NCI-H774 (cell line): ENCODE results near the gene PAXX.

Experiments used
- DNase-seq: peaks from one replicate; lab custom pipeline; 2025; lab: John Stamatoyannopoulos, UW

PAXX gene

GRCh38 chr9:136953771-136954269 is 38.4 kb upstream of the PAXX start:
- DNase-seq, result no peak

- no peak for DNase-seq
Measured at GRCh38 chr9:136954270-136955083, 37.7 kb upstream of the PAXX start.

GRCh38 chr9:136955202-136955942 is 36.9 kb upstream of the PAXX start:
- no peak for DNase-seq

- DNase-seq, result no peak
Measured at GRCh38 chr9:136955943-136956335, 36.3 kb upstream of the PAXX start.

- DNase-seq, result no peak
Measured at GRCh38 chr9:136956604-136957003, 35.6 kb upstream of the PAXX start.

- DNase-seq, result no peak
Measured at GRCh38 chr9:136957461-136957860, 34.8 kb upstream of the PAXX start.

- DNase-seq, result no peak
Measured at GRCh38 chr9:136957901-136958300, 34.3 kb upstream of the PAXX start.

- DNase-seq, result no peak
Measured at GRCh38 chr9:136958473-136958872, 33.7 kb upstream of the PAXX start.

- no peak for DNase-seq
Measured at GRCh38 chr9:136958898-136959850, 33.0 kb upstream of the PAXX start.

- no peak for DNase-seq
Measured at GRCh38 chr9:136960212-136960937, 31.8 kb upstream of the PAXX start.

- DNase-seq, result no peak
Measured at GRCh38 chr9:136960938-136961275, 31.3 kb upstream of the PAXX start.

- DNase-seq, result no peak
Measured at GRCh38 chr9:136961279-136962065, 30.8 kb upstream of the PAXX start.

GRCh38 chr9:136962163-136962562 is 30.1 kb upstream of the PAXX start:
- DNase-seq, result no peak

- DNase-seq, result no peak
Measured at GRCh38 chr9:136962701-136963248, 29.4 kb upstream of the PAXX start.

- no peak for DNase-seq
Measured at GRCh38 chr9:136963341-136963740, 28.9 kb upstream of the PAXX start.

GRCh38 chr9:136963751-136964150 is 28.5 kb upstream of the PAXX start:
- DNase-seq, result no peak

GRCh38 chr9:136964171-136964689 is 28.0 kb upstream of the PAXX start:
- peak; percentile 41 for DNase-seq

GRCh38 chr9:136964833-136965422 is 27.3 kb upstream of the PAXX start:
- DNase-seq, result no peak

GRCh38 chr9:136965771-136966484 is 26.3 kb upstream of the PAXX start:
- no peak for DNase-seq
